Measurements from ENCODE around the gene TMEM40.

TMEM40 gene

DNA sequence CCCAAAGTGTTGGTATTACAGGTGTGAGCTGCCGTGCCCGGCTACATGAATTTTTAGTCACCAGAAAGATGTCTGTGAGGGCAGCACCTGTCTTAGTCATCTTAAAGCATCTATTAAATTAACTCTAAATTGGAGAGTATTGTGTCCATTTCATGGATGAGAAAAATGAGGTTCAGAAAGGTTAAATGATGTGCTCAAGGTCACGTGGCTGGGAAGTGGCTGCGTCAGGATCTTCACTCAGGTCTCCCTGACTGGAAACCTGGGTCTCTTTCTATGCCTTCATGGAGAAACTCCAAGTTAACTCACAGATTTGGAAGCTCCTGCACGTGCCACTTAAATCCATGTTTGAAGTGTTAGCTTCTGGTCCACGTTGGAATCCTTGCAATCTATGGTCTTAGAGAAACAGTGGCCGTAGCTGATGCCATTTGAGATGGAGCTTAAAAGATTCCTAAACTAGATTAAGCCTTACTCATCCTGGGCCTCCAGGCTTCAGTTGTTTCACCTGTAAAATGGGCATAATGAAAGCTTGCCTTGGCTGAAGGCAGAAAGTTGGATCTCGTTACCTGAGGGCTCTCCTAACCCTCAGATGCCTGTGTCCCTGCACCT lies 5.2 kb upstream of the TMEM40 start:
- Histone ChIP-seq H3K27ac (ENCODE audit: low read depth, low read length) (no peak overlapping the region), H2BK12ac (ENCODE audit: low read length) (no peak overlapping the region), H3K27me3 (ENCODE audit: insufficient read depth, low read length) (no peaks in the 10 kb centered on the region), H2BK120ac (ENCODE audit: insufficient read depth, low read length, poor library complexity) (no peak overlapping the region), H3K18ac (ENCODE audit: low read length) (no peak overlapping the region), H3K4me2 (ENCODE audit: low read length) (no peak overlapping the region), H4K91ac (ENCODE audit: low read depth, low read length) (no peak overlapping the region), H4K8ac (ENCODE audit: low read depth, low read length) (no peak overlapping the region), H4K12ac (ENCODE audit: low read depth, low read length) (no peak overlapping the region), H3K36me3 (ENCODE audit: control insufficient read depth in 1 of 2, insufficient read depth in 2 of 2, low read length in 2 of 2) (no peaks in the 10 kb centered on the region), H3K79me1 (ENCODE audit: low read length) (peaks cover 12% of the 10 kb centered on the region), H3K4ac (ENCODE audit: low read depth, low read length) (no peak overlapping the region), H2BK5ac (ENCODE audit: low read depth, low read length, poor library complexity) (no peak overlapping the region), H3K4me1 (ENCODE audit: control insufficient read depth in 1 of 2, insufficient read depth in 2 of 2, low read length in 2 of 2) (peaks cover 16 to 19% of the 10 kb centered on the region in 2 experiments), H3K4me3 (ENCODE audit: low read depth, low read length) (no peak overlapping the region), H3K9ac (ENCODE audit: low read length) (no peak overlapping the region), H3K9me3 (ENCODE audit: insufficient read depth, low read depth, low read length) (no peaks in the 10 kb centered on the region), H2AFZ (ENCODE audit: insufficient read depth, low read length, poor library complexity) (no peak overlapping the region), H2AK5ac (ENCODE audit: low read length) (no peak overlapping the region), H3K23ac (ENCODE audit: low read length) (no peak overlapping the region), H3K14ac (ENCODE audit: low read length) (no peak overlapping the region), H3K79me2 (ENCODE audit: control insufficient read depth, insufficient read depth, low read length, poor library complexity) (peaks cover 2% of the 10 kb centered on the region)
- DNase-seq: peak; percentile 87 to 94
- no CpG with 5 or more reads among the region's 8 CpGs for WGBS (ENCODE audit: extremely low coverage, insufficient coverage, insufficient read length)

- peak overlapping the region; percentile 26 for H2AK5ac ChIP-seq (ENCODE audit: low read length)
- peak overlapping the region; percentile 59 for H3K27ac ChIP-seq (ENCODE audit: low read depth, low read length)
- peak overlapping the region; percentile 44 for H2BK5ac ChIP-seq (ENCODE audit: low read depth, low read length, poor library complexity)
- H3K36me3 ChIP-seq (ENCODE audit: control insufficient read depth in 1 of 2, insufficient read depth in 2 of 2, low read length in 2 of 2): no peaks in the 10 kb centered on the region
- peak overlapping the region; percentile 68 for H2BK12ac ChIP-seq (ENCODE audit: low read length)
- H2AFZ ChIP-seq (ENCODE audit: insufficient read depth, low read length, poor library complexity): peak overlapping the region; percentile 31
- peaks cover 17% of the 10 kb centered on the region for H3K79me1 ChIP-seq (ENCODE audit: low read length)
- peak overlapping the region; percentile 59 for H3K14ac ChIP-seq (ENCODE audit: low read length)
- no peak overlapping the region for H3K9ac ChIP-seq (ENCODE audit: low read length)
- peak overlapping the region; percentile 19 for H3K4ac ChIP-seq (ENCODE audit: low read depth, low read length)
- H4K12ac ChIP-seq (ENCODE audit: low read depth, low read length): peak overlapping the region; percentile 63
- H4K8ac ChIP-seq (ENCODE audit: low read depth, low read length): peak overlapping the region; percentile 44
- H4K91ac ChIP-seq (ENCODE audit: low read depth, low read length): peak overlapping the region; percentile 82
- H3K4me2 ChIP-seq (ENCODE audit: low read length): no peak overlapping the region
- H3K18ac ChIP-seq (ENCODE audit: low read length): peak overlapping the region; percentile 64
- DNase-seq: peak; percentile 55 to 78
- no CpG with 5 or more reads among the region's 8 CpGs for WGBS (ENCODE audit: extremely low coverage, insufficient coverage, insufficient read length)
- no peaks in the 10 kb centered on the region for H3K27me3 ChIP-seq (ENCODE audit: insufficient read depth, low read length)
- no peak overlapping the region for H3K4me3 ChIP-seq (ENCODE audit: low read depth, low read length)
- peaks cover 27 to 28% of the 10 kb centered on the region in 2 experiments for H3K4me1 ChIP-seq (ENCODE audit: control insufficient read depth in 1 of 2, insufficient read depth in 2 of 2, low read length in 2 of 2)
- no peaks in the 10 kb centered on the region for H3K9me3 ChIP-seq (ENCODE audit: insufficient read depth, low read depth, low read length)
- H3K23ac ChIP-seq (ENCODE audit: low read length): no peak overlapping the region
- H3K79me2 ChIP-seq (ENCODE audit: control insufficient read depth, insufficient read depth, low read length, poor library complexity): peaks cover 2% of the 10 kb centered on the region
- H2BK120ac ChIP-seq (ENCODE audit: insufficient read depth, low read length, poor library complexity): peak overlapping the region; percentile 72
These were observed 870 bp upstream of the TMEM40 start for GRCh38 chr3:12759693-12760565.

- no peak overlapping the region for H3K4me3 ChIP-seq (ENCODE audit: low read depth, low read length)
- peak overlapping the region; percentile 12 for H3K14ac ChIP-seq (ENCODE audit: low read length)
- H3K79me2 ChIP-seq (ENCODE audit: control insufficient read depth, insufficient read depth, low read length, poor library complexity): peaks cover 2% of the 10 kb centered on the region
- H4K91ac ChIP-seq (ENCODE audit: low read depth, low read length): peak overlapping the region; percentile 80
- peaks cover 25 to 30% of the 10 kb centered on the region in 2 experiments for H3K4me1 ChIP-seq (ENCODE audit: control insufficient read depth in 1 of 2, insufficient read depth in 2 of 2, low read length in 2 of 2)
- peak overlapping the region; percentile 16 for H2BK5ac ChIP-seq (ENCODE audit: low read depth, low read length, poor library complexity)
- no peak overlapping the region for H4K12ac ChIP-seq (ENCODE audit: low read depth, low read length)
- H3K18ac ChIP-seq (ENCODE audit: low read length): peak overlapping the region; percentile 47
- H3K4ac ChIP-seq (ENCODE audit: low read depth, low read length): no peak overlapping the region
- DNase-seq: peak; percentile 53 to 62
- no peaks in the 10 kb centered on the region for H3K27me3 ChIP-seq (ENCODE audit: insufficient read depth, low read length)
- H2BK120ac ChIP-seq (ENCODE audit: insufficient read depth, low read length, poor library complexity): peak overlapping the region; percentile 77
- H3K36me3 ChIP-seq (ENCODE audit: control insufficient read depth in 1 of 2, insufficient read depth in 2 of 2, low read length in 2 of 2): no peaks in the 10 kb centered on the region
- H2AFZ ChIP-seq (ENCODE audit: insufficient read depth, low read length, poor library complexity): no peak overlapping the region
- no CpG with 5 or more reads among the region's 5 CpGs for WGBS (ENCODE audit: extremely low coverage, insufficient coverage, insufficient read length)
- H4K8ac ChIP-seq (ENCODE audit: low read depth, low read length): peak overlapping the region; percentile 51
- H3K9ac ChIP-seq (ENCODE audit: low read length): no peak overlapping the region
- peaks cover 17% of the 10 kb centered on the region for H3K79me1 ChIP-seq (ENCODE audit: low read length)
- no peaks in the 10 kb centered on the region for H3K9me3 ChIP-seq (ENCODE audit: insufficient read depth, low read depth, low read length)
- H2BK12ac ChIP-seq (ENCODE audit: low read length): peak overlapping the region; percentile 81
- H2AK5ac ChIP-seq (ENCODE audit: low read length): peak overlapping the region; percentile 38
- no peak overlapping the region for H3K4me2 ChIP-seq (ENCODE audit: low read length)
- H3K27ac ChIP-seq (ENCODE audit: low read depth, low read length): no peak overlapping the region
- no peak overlapping the region for H3K23ac ChIP-seq (ENCODE audit: low read length)
These were observed 856 bp downstream of the TMEM40 start for GRCh38 chr3:12758025-12758781.

- Histone ChIP-seq H2BK12ac (ENCODE audit: low read length) (no peak overlapping the region), H2AFZ (ENCODE audit: insufficient read depth, low read length, poor library complexity) (no peak overlapping the region), H3K23ac (ENCODE audit: low read length) (no peak overlapping the region), H3K9me3 (ENCODE audit: insufficient read depth, low read depth, low read length) (no peaks in the 10 kb centered on the region), H3K79me1 (ENCODE audit: low read length) (peaks cover 17% of the 10 kb centered on the region), H4K91ac (ENCODE audit: low read depth, low read length) (no peak overlapping the region), H4K12ac (ENCODE audit: low read depth, low read length) (no peak overlapping the region), H3K4ac (ENCODE audit: low read depth, low read length) (no peak overlapping the region), H3K36me3 (ENCODE audit: control insufficient read depth in 1 of 2, insufficient read depth in 2 of 2, low read length in 2 of 2) (no peaks in the 10 kb centered on the region), H3K14ac (ENCODE audit: low read length) (no peak overlapping the region), H4K8ac (ENCODE audit: low read depth, low read length) (no peak overlapping the region), H3K18ac (ENCODE audit: low read length) (no peak overlapping the region), H3K27ac (ENCODE audit: low read depth, low read length) (no peak overlapping the region), H2AK5ac (ENCODE audit: low read length) (no peak overlapping the region), H2BK120ac (ENCODE audit: insufficient read depth, low read length, poor library complexity) (no peak overlapping the region), H3K79me2 (ENCODE audit: control insufficient read depth, insufficient read depth, low read length, poor library complexity) (peaks cover 2% of the 10 kb centered on the region), H3K27me3 (ENCODE audit: insufficient read depth, low read length) (no peaks in the 10 kb centered on the region), H3K4me2 (ENCODE audit: low read length) (no peak overlapping the region), H3K9ac (ENCODE audit: low read length) (no peak overlapping the region), H2BK5ac (ENCODE audit: low read depth, low read length, poor library complexity) (no peak overlapping the region), H3K4me1 (ENCODE audit: control insufficient read depth in 1 of 2, insufficient read depth in 2 of 2, low read length in 2 of 2) (peaks cover 23 to 29% of the 10 kb centered on the region in 2 experiments), H3K4me3 (ENCODE audit: low read depth, low read length) (no peak overlapping the region)
- no CpG with 5 or more reads among the region's 3 CpGs for WGBS (ENCODE audit: extremely low coverage, insufficient coverage, insufficient read length)
- DNase-seq: no peak
These were observed 2.4 kb downstream of the TMEM40 start for GRCh38 chr3:12756635-12757034.
